ENCODE data around the gene ARNT2.
"Not testable (repeated sequence)": the region's sequence is repeated elsewhere in the genome, so short reads cannot be mapped to it uniquely, and the experiment has no call there.

ARNT2 gene

DNA sequence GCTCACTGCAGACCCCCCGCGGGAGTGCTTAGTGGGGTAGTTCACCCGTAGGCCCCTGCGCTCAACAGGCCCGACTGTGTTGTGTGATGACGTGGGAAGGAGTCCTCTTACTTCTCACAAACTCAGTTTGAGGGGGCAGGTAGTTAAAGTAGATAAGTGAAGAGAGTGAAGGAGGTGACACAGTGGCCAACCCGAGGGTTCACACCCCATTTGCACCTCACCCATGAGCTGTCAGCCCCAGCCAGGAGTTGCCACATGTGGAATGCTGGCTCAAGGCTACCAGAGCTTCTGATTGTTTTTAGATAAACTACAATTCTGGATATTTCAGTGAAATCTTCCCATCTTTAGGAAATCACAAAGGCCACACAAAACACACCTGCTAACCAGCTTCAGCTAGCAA, 226.8 kb downstream of the ARNT2 start:
- no peak for DNase-seq

GRCh38 chr15:80633221-80633620, 229.0 kb downstream of the ARNT2 start:
- DNase-seq, result no peak

DNA sequence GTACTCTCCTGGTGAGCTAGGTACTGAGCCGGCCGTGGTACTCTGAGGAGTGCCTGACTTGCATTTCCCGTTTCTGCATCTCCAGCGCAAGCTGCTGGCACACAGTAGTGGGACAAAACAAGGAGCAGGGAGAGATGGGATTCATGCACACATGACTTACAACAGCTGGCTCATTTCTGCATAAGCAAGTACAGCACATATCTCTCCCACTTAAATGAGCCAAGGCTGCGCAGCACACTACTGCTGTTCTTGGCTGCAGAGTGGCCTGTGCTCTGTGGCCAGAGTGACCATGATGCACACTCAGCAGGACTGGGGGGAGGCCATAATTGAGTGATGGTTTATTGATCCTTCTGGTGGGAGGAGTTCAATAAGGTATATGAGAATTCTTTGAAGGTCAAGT, 231.8 kb downstream of the ARNT2 start:
- no peak for DNase-seq

GRCh38 chr15:80636675-80637074, 232.5 kb downstream of the ARNT2 start:
- no peak for DNase-seq

- no peak for DNase-seq
Measured at GRCh38 chr15:80637747-80638146, 233.6 kb downstream of the ARNT2 start.

- DNase-seq, result no peak
Measured at GRCh38 chr15:80638553-80639167, 234.5 kb downstream of the ARNT2 start.

DNA sequence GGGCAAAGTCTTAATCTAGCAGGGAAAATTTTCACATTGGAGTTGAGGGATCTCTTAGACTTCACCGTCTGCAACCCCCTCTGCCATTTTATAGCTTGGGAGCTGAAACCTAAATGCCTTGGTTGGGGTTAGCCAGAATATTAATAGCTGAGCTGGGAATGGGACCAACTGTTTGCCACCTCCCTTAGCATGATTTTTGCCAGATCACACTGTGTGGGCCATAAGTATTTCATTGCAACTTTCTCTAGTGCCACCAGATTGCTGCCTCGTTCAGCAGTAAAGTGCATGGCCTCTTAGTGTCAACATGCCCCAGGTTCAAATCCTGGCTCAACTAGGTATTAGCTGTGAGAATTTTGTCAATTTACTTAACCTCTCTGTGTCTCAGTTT, 235.0 kb downstream of the ARNT2 start:
- no peak for DNase-seq

DNA sequence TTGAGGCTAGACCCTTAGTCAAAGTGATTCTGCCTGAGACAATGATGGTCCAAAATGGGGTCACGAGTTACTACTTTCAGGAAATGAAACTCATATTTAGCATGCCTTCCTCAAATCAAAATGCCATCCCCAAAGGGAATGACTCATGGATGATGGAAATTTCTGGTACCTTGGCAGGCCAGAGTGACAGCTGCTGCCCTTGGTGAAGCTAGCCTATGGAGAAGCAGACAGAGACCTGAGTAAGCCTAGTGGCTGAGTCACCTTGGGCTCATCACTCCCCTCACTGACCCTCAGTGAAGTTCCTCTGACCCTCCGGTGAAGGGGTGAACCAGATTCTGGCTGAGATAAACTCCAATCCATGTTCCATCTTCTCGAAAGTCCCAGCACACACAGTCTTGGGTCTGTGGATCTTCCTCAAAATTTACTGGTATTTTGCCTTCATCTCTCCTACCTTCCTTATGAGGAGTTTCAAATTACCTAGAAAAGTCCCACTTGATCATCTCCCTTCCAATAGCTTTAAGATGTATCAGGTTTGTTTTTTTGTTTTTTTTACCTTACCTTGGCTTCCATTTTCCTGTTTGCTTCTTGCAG, 236.4 kb downstream of the ARNT2 start:
- DNase-seq, result no peak

GRCh38 chr15:80641384-80641783, 237.2 kb downstream of the ARNT2 start:
- DNase-seq, result no peak

- DNase-seq, result no peak
Measured at GRCh38 chr15:80643431-80643951, 239.3 kb downstream of the ARNT2 start.

GRCh38 chr15:80645494-80646065, 241.4 kb downstream of the ARNT2 start:
- DNase-seq, result no peak

DNA sequence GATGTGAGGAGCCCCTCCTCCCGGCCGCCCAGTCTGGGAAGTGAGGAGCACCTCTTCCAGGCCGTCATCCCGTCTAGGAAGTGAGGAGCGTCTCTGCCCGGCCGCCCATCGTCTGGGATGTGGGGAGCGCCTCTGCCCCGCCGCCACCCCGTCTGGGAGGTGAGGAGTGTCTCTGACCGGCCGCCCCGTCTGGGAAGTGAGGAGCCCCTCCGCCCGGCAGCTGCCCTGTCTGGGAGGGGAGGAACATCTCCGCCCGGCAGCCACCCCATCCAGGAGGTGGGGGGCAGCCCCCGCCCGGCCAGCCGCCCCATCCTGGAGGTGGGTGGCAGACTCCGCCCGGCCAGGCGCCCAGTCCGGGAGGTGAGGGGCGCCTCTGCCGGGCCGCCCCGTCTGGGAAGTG, 243.2 kb downstream of the ARNT2 start:
- not testable (repeated sequence) for DNase-seq

Measured in CD4-positive, alpha-beta T cell treated with Interleukin-17A for 4 hours (primary cell).